Renal pelvis (tissue), 4 donors: ENCODE results near the gene FAM240A. TPM values are rescaled to one million over a fixed set of nuclear protein-coding genes. Genes with fewer than 3 reads are reported as not detected.

Experiments used
- DNase-seq: peaks from one replicate; pipeline ENCODE4 v3.0.0-alpha.2; 2013
- polyA plus RNA-seq, 3 donors: library from polyadenylated mRNA; unstranded; fragments of 120-200 nt; gene quantifications; one replicate each; pipeline ENCODE4 v1.2.1, GENCODE V29; 2013; ENCODE audit not compliant: insufficient read length in 3 of 3

Gene FAM240A
- polyA plus RNA-seq, 3 donors: 0.13 to 0.17 (median 0.16) TPM

DNA sequence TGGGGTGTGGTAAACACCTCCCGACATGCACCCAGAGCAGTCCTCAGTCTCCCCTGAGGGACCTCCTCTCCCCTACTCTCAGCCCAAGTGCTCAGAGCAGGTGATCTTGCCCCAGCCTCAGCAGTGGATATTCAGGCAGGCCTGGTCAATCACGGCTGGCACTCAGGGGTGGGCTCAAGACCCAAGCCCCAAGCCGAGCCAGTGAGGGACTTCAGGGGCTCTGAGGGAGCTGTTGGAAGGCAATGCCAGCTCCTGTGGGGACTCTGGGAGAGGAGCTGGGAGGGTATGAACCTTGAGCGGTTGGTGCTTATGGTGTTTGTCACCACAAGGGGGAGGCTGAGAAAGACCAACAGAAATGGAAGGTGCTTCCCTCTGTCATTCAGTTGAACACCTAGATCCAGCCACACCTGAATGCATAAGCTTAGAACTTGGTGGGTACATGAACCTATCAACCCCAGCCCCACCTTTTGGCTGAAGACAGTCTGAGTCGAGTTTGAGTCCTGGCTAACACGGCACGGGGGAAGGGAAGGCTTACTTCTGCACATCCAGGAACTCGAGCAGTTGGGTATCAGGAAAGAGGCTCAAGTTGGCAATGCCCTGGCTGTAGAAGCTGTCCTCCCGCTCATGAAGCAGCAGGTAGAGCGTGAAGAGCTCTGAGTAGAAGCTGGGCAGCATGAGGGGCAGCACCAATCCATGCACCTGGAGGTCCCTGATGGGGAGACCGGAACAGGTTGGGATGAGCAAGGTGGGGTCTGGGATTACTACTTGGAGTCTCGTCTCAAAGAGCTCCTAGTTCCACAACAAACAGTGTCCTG, 61.9 kb downstream of the FAM240A start:
- no peak for DNase-seq

DNA sequence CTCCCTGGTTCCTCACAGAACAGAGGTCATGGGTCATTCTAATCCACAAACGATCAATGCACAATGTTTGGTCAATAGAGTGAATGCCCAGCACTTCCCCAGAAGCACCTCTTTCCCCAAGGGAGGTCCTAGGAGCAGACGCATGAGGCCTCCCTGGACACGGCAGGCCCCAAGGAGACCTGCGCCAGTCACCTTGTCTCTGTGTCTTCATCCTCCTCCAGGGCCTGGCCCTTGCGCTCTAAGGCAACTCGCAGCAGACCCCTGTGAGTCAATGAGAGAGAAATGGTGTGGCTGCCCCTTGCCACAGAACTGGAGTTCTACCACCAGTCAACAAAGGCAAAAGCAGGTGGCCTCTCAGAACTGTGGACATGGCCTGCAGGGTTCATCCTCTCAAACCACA, 63.1 kb downstream of the FAM240A start:
- no peak for DNase-seq

Other genes starting within 250 kb of the FAM240A start
- gene CCR5, start 241.6 kb upstream of the FAM240A start, polyA plus RNA-seq: under 1 TPM; 0.17 to 0.47 (median 0.41) TPM
- gene CCRL2, start 205.3 kb upstream of the FAM240A start, polyA plus RNA-seq: 1 to 10 TPM in 1 of 3 donors, under 1 TPM in 2; 0.83 to 1.1 (median 0.99) TPM
- 1 to 10 TPM; 2.2 to 3.6 (median 3.3) TPM for gene LTF, start 147.6 kb upstream of the FAM240A start, polyA plus RNA-seq
- gene RTP3, start 114.5 kb upstream of the FAM240A start, polyA plus RNA-seq: under 1 TPM in 1 of 3 donors, not detected in 2; 0.06 TPM
- 1 to 10 TPM; 1.4 to 2.9 (median 2.1) TPM for gene LRRC2, start 46.2 kb upstream of the FAM240A start, polyA plus RNA-seq
- 10 to 100 TPM; 10.4 to 20.6 (median 19.3) TPM for gene ALS2CL, start 81.2 kb downstream of the FAM240A start, polyA plus RNA-seq
- 1 to 10 TPM in 1 of 3 donors, under 1 TPM in 2; 0.90 to 1.3 (median 0.95) TPM for gene TMIE, start 88.9 kb downstream of the FAM240A start, polyA plus RNA-seq
- 1 to 10 TPM; 2.6 to 5.1 (median 3.8) TPM for gene PRSS50, start 105.3 kb downstream of the FAM240A start, polyA plus RNA-seq